ENCODE measurements around the gene ECPAS.

DNA sequence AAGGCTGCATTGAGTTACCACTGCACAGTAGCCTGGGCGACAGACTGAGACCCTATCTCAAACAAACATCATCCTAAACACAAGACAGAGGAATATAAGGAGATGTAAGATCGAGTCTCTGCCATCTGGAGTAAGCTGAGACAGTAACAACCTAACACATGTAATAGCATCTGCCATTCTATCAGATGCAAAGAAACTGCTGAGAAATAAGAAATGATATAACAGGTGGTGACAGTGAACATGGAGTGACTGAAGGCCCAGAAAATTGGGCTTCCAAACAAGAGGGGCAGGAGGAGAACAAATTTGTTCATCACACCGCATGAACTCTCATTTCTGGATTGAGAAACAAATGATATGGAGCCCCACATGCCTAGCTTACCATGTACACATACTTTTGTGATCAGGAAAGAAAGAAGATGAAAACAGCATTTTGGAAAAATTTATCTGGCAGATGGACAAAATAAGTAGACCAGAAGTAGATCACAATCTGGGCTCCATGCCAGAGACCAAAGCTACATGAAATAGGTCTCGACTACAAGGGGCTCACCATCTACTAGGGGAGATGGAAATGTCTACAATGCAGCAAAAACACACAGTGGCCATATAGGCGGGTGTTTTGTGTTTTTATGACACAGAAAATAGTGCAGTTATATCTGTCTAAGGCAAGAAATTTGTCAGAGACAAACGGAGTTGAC, 45.5 kb downstream of the ECPAS start:
- TF ChIP-seq, protein P1, sequence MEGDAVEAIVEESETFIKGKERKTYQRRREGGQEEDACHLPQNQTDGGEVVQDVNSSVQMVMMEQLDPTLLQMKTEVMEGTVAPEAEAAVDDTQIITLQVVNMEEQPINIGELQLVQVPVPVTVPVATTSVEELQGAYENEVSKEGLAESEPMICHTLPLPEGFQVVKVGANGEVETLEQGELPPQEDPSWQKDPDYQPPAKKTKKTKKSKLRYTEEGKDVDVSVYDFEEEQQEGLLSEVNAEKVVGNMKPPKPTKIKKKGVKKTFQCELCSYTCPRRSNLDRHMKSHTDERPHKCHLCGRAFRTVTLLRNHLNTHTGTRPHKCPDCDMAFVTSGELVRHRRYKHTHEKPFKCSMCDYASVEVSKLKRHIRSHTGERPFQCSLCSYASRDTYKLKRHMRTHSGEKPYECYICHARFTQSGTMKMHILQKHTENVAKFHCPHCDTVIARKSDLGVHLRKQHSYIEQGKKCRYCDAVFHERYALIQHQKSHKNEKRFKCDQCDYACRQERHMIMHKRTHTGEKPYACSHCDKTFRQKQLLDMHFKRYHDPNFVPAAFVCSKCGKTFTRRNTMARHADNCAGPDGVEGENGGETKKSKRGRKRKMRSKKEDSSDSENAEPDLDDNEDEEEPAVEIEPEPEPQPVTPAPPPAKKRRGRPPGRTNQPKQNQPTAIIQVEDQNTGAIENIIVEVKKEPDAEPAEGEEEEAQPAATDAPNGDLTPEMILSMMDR (IDR thresholded peaks at IDR 0.05): no peak
- no peak for TF ChIP-seq POLR2A (IDR thresholded peaks at IDR 0.05)

Measured in testis (tissue), 2 donors.